Measurements from ENCODE around the gene NDST1. TPM values are rescaled to one million over a fixed set of nuclear protein-coding genes. Genes with fewer than 3 reads are reported as not detected.
A peak's percentile ranks its signal among the peaks of the same experiment; 100 is the strongest.
"Not testable (repeated sequence)": the region's sequence is repeated elsewhere in the genome, so short reads cannot be mapped to it uniquely, and the experiment has no call there.

Gene NDST1
- total RNA-seq, 1 donor from 2014 or later, result 101 TPM

DNA sequence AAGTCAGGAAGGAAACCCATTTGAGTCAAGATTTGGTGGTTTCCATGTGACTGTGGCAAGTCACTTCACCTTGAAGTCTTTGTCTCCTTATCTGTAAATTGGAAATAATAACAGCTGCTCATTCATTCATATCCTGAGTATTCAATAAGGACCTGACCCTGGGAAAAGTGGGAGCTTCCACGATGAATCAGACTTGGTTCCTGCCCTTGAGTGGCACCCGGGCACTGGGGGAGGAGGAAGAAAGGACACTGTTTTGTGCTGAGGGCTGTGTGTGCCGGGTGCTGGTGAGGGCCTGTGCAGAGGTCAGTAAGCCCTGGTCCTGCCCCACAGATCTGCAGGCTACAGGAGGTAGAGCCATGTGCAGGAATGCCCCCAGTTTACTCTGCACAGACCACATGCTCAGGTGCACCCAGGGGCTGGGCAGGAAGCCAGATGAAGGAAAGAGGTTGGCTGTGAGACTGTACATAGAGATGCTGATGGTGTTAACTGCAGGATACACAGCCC lies 6.8 kb downstream of the NDST1 start:
- TF ChIP-seq, protein P1, sequence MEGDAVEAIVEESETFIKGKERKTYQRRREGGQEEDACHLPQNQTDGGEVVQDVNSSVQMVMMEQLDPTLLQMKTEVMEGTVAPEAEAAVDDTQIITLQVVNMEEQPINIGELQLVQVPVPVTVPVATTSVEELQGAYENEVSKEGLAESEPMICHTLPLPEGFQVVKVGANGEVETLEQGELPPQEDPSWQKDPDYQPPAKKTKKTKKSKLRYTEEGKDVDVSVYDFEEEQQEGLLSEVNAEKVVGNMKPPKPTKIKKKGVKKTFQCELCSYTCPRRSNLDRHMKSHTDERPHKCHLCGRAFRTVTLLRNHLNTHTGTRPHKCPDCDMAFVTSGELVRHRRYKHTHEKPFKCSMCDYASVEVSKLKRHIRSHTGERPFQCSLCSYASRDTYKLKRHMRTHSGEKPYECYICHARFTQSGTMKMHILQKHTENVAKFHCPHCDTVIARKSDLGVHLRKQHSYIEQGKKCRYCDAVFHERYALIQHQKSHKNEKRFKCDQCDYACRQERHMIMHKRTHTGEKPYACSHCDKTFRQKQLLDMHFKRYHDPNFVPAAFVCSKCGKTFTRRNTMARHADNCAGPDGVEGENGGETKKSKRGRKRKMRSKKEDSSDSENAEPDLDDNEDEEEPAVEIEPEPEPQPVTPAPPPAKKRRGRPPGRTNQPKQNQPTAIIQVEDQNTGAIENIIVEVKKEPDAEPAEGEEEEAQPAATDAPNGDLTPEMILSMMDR (conservative IDR thresholded peaks at IDR 0.05), result no peak
- Mint-ChIP-seq H3K4me1 (ENCODE audit: unreplicated experiment) (peaks cover 72% of the 10 kb centered on the region), H3K4me3 (no peak overlapping the region), H3K27me3 (no peaks in the 10 kb centered on the region), H3K36me3 (peaks cover 6% of the 10 kb centered on the region), H3K27ac (peak overlapping the region; percentile 49), H3K9me3 (no peaks in the 10 kb centered on the region)
- no peak for DNase-seq (ENCODE audit: extremely low spot score, unreplicated experiment)

DNA sequence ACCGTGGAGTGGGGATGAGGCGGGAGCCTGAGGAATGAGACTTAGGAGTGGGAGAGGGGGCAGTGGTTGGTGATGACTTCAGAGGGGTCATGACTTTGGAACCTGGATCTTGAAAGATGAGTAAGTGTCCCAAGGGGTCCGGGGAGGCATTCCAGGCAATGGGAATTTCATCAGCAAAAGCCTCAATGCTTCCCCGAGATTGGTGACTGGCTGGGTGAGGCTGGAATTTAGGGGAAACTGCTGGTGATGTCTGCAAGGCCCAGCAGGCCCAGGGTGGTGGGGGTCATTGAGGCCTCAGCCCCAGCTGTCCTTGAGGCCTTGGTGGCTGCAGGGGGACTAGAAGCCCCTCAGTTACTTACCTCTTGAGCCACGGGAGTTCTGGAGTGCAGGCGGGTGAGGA lies 7.5 kb downstream of the NDST1 start:
- H3K9me3 Mint-ChIP-seq, result no peaks in the 10 kb centered on the region
- peak overlapping the region; percentile 49 for H3K27ac Mint-ChIP-seq
- TF ChIP-seq, protein P1 (conservative IDR thresholded peaks at IDR 0.05), result no peak
- peaks cover 69% of the 10 kb centered on the region for H3K4me1 Mint-ChIP-seq (ENCODE audit: unreplicated experiment)
- DNase-seq (ENCODE audit: extremely low spot score, unreplicated experiment), result no peak
- H3K36me3 Mint-ChIP-seq, result peaks cover 7% of the 10 kb centered on the region
- no peak overlapping the region for H3K4me3 Mint-ChIP-seq
- no peaks in the 10 kb centered on the region for H3K27me3 Mint-ChIP-seq

DNA sequence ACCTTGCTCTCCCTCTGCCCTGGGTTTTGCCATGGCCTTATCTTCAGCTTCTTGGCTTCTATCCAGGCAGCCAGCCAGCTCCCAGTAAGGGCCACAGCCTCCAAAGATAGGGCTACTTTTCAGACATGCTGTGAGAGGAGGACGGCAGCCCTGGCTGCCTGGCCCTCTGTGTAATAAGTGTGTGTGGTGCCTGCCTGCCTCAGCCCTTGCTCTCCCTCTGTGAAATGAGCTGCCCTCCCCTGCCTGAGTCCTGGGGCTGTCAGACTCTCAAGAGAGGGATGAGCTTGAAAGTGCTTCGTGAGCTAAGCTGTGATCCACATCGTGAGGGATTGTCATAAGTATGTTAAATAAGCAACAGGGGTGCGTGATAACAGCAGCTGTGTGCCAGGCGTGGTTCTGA lies 8.1 kb downstream of the NDST1 start:
- Mint-ChIP-seq H3K27me3 (no peaks in the 10 kb centered on the region), H3K4me1 (ENCODE audit: unreplicated experiment) (peaks cover 63% of the 10 kb centered on the region), H3K36me3 (peaks cover 7% of the 10 kb centered on the region), H3K27ac (peak overlapping the region; percentile 79), H3K9me3 (no peaks in the 10 kb centered on the region), H3K4me3 (peak overlapping the region; percentile 55)
- no peak for DNase-seq (ENCODE audit: extremely low spot score, unreplicated experiment)
- TF ChIP-seq, protein P1 (conservative IDR thresholded peaks at IDR 0.05), result no peak

DNA sequence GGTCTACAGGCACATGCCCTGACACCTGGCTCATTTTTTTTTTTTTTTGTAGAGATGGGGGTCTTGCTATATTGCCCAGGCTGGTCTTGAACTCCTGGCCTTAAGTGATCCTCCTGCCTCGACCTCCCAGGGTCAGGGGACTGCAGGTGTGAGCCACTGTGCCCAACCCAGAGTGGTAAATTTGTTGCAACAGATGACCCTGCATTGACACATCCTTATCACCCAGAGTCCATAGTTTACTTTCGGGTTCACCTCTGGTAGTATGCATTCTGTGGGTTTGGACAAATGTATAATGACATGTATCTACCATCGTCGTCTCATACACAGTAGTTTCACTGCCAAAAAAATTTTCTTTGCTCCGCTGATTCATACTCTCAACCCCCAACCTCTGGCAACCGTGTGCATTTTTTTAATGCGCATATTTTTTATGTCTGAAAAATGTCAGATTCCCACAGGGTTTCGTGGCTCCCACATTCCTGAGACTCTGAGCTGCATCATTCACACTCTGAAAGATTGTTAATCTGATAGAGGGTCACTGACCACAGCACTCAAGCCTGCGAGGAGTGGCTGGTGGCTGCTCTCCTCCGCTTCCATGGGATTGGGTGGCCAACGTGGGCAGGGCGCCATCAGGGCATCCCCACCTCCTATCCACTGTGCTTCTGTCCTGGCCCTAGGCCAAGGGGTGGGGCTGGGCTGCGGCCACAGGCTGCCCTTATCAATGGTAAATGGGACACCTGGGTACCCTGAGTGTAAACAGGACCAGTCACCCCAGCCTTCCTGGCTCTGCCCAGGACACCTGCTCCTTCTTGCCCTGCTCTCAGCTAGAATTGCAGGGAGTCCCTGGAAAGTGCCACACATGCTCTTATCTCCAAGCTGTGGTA lies 9.6 kb downstream of the NDST1 start:
- Mint-ChIP-seq H3K36me3 (peaks cover 10% of the 10 kb centered on the region), H3K4me1 (ENCODE audit: unreplicated experiment) (peaks cover 56% of the 10 kb centered on the region), H3K27me3 (no peaks in the 10 kb centered on the region), H3K4me3 (no peak overlapping the region), H3K9me3 (no peaks in the 10 kb centered on the region), H3K27ac (peak overlapping the region; percentile 75)
- TF ChIP-seq, protein P1 (conservative IDR thresholded peaks at IDR 0.05), result no peak
- no peak for DNase-seq (ENCODE audit: extremely low spot score, unreplicated experiment)

DNA sequence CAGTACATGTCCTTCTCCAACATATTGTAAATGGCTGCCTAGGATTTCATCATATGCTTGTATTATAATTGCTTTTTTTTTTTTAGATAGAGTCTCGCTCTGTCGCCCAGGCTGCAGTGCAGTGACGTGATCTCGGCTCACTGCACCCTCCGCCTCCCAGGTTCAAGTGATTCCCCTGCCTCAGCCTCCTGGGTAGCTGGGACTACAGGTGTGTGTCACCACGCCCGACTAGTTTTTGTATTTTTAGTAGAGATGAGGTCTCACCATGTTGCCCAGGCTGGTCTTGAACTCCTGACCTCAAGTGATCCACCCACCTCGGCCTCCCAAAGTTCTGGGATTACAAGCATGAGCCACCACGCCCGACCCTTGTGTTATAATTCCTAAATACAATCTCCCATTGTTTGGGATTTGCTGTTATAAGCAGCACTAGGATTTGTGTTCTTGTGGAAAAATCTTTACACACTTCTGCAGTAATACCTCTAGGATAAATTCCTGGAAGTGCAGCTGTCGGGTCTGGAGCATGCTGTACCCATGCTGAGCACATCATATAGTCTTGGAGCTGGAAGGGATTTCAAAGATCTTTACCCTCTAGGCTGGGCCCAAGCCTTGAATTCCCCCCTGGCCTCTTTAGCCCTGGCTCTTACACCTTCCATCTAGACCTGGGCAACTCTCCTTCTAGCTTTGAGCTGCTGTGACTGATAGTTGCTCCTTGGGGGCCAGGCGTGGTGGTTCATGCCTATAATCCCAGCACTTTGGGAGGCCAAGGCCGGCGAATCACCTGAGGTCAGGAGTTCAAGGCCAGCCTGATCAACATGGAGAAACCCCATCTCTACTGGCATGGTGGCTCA lies 11.0 kb downstream of the NDST1 start:
- not testable (repeated sequence) for DNase-seq (ENCODE audit: extremely low spot score, unreplicated experiment); H3K27me3 Mint-ChIP-seq; H3K4me3 Mint-ChIP-seq; H3K9me3 Mint-ChIP-seq
- Mint-ChIP-seq H3K4me1 (ENCODE audit: unreplicated experiment) (peaks cover 65% of the 10 kb centered on the region), H3K27ac (peak overlapping the region; percentile 53), H3K36me3 (peaks cover 10% of the 10 kb centered on the region)

Data from type B pancreatic cell (in vitro differentiated cells).